ENCODE results near the gene WDR49. TPM values are rescaled to one million over a fixed set of nuclear protein-coding genes. Genes with fewer than 3 reads are reported as not detected.

The WDR49 gene
- 0.20 and 0.22 TPM in 2 replicates for total RNA-seq

GRCh38 chr3:167653760-167654159, at the start of gene WDR49:
Gene WDR49, minus strand, starts transcription at chr3:167653942. Its CDS starts 517 bp downstream, at chr3:167653425.
- DNase-seq (ENCODE audit: low read depth in 2 of 2): peak; percentile 42 to 76

GRCh38 chr3:167700926-167701325, 47.2 kb upstream of the WDR49 start:
- DNase-seq (ENCODE audit: low read depth in 2 of 2): no peak

GRCh38 chr3:167700046-167700445, 46.3 kb upstream of the WDR49 start:
- DNase-seq (ENCODE audit: low read depth in 2 of 2): no peak

GRCh38 chr3:167694121-167694520, 40.4 kb upstream of the WDR49 start:
- no peak for DNase-seq (ENCODE audit: low read depth in 2 of 2)

GRCh38 chr3:167691366-167691765, 37.6 kb upstream of the WDR49 start:
- no peak for DNase-seq (ENCODE audit: low read depth in 2 of 2)

- peak; percentile 67 to 74 for DNase-seq (ENCODE audit: low read depth in 2 of 2)
Measured at GRCh38 chr3:167684388-167684993, 30.7 kb upstream of the WDR49 start.

GRCh38 chr3:167679526-167679925, 25.8 kb upstream of the WDR49 start:
- DNase-seq (ENCODE audit: low read depth in 2 of 2): no peak

- DNase-seq (ENCODE audit: low read depth in 2 of 2): no peak
Measured at GRCh38 chr3:167675848-167676247, 22.1 kb upstream of the WDR49 start.

- DNase-seq (ENCODE audit: low read depth in 2 of 2): no peak
Measured at GRCh38 chr3:167673221-167673620, 19.5 kb upstream of the WDR49 start.

GRCh38 chr3:167671878-167672427, 18.2 kb upstream of the WDR49 start:
- DNase-seq (ENCODE audit: low read depth in 2 of 2): peak in 1 of 2 donors; percentile 48

GRCh38 chr3:167669699-167670098, 16.0 kb upstream of the WDR49 start:
- no peak for DNase-seq (ENCODE audit: low read depth in 2 of 2)

- DNase-seq (ENCODE audit: low read depth in 2 of 2): no peak
Measured at GRCh38 chr3:167668651-167669050, 14.9 kb upstream of the WDR49 start.

- no peak for DNase-seq (ENCODE audit: low read depth in 2 of 2)
Measured at GRCh38 chr3:167666563-167666962, 12.8 kb upstream of the WDR49 start.

GRCh38 chr3:167662919-167663400, 9.2 kb upstream of the WDR49 start:
- no peak for DNase-seq (ENCODE audit: low read depth in 2 of 2)

- DNase-seq (ENCODE audit: low read depth in 2 of 2): no peak
Measured at GRCh38 chr3:167657684-167658225, 4.0 kb upstream of the WDR49 start.

GRCh38 chr3:167656821-167657220, 3.1 kb upstream of the WDR49 start:
- DNase-seq (ENCODE audit: low read depth in 2 of 2): no peak

- DNase-seq (ENCODE audit: low read depth in 2 of 2): no peak
Measured at GRCh38 chr3:167653155-167653554, 587 bp downstream of the WDR49 start.

GRCh38 chr3:167651826-167652225, 1.9 kb downstream of the WDR49 start:
- DNase-seq (ENCODE audit: low read depth in 2 of 2): no peak

- DNase-seq (ENCODE audit: low read depth in 2 of 2): no peak
Measured at GRCh38 chr3:167650459-167650858, 3.3 kb downstream of the WDR49 start.

GRCh38 chr3:167649746-167650145, 4.0 kb downstream of the WDR49 start:
- DNase-seq (ENCODE audit: low read depth in 2 of 2): no peak

- no peak for DNase-seq (ENCODE audit: low read depth in 2 of 2)
Measured at GRCh38 chr3:167644611-167645010, 9.1 kb downstream of the WDR49 start.

GRCh38 chr3:167631471-167631870, 22.3 kb downstream of the WDR49 start:
- DNase-seq (ENCODE audit: low read depth in 2 of 2): no peak

GRCh38 chr3:167626490-167626889, 27.3 kb downstream of the WDR49 start:
- DNase-seq (ENCODE audit: low read depth in 2 of 2): no peak
